WERI-Rb-1 (cell line): ENCODE data around the gene TMEM214.
A peak's percentile ranks its signal among the peaks of the same experiment; 100 is the strongest.

Source experiments
- DNase-seq: peaks from one replicate; pipeline ENCODE4 v3.0.0-alpha.2; 2020
- H3K27ac ChIP-seq: fragments of 250-450 bp; sonication (Bioruptor Pico); 2 replicates; pipeline ENCODE4 v1.5.1; 2020; ENCODE audit warnings: mild to moderate bottlenecking, moderate library complexity
- H3K27me3 ChIP-seq: fragments of 250-450 bp; sonication (Bioruptor Pico); 2 replicates; pipeline ENCODE4 v1.5.1; 2021; ENCODE audit warnings: mild to moderate bottlenecking, low read depth, moderate library complexity; ENCODE audit not compliant: insufficient read depth, severe bottlenecking
- H3K36me3 ChIP-seq: fragments of 250-450 bp; sonication (Bioruptor Pico); 2 replicates; pipeline ENCODE4 v1.5.1; 2020; ENCODE audit warnings: mild to moderate bottlenecking, moderate library complexity
- H3K4me3 ChIP-seq: 2 replicates; pipeline ENCODE4 v1.5.1; 2011; ENCODE audit warnings: low read depth, mild to moderate bottlenecking, control low read depth, low read length
- H3K9me3 ChIP-seq: fragments of 250-450 bp; sonication (Bioruptor Pico); 2 replicates; pipeline ENCODE4 v1.5.1; 2021; ENCODE audit warnings: mild to moderate bottlenecking, moderate library complexity; ENCODE audit not compliant: severe bottlenecking
- CTCF ChIP-seq: IDR thresholded peaks from 2 replicates; pipeline ENCODE4 v1.5.1; 2011; ENCODE audit warnings: low read depth, mild to moderate bottlenecking, control low read depth, inconsistent platforms, low read length

Gene TMEM214

GRCh38 chr2:27079233-27080139 is 46.7 kb downstream of the TMEM214 start:
- Histone ChIP-seq H3K36me3 (no peaks in the 10 kb centered on the region), H3K9me3 (no peaks in the 10 kb centered on the region), H3K27me3 (no peaks in the 10 kb centered on the region), H3K27ac (no peak overlapping the region), H3K4me3 (no peak overlapping the region)
- TF ChIP-seq CTCF = no peak
- DNase-seq = peak; percentile 34

GRCh38 chr2:27080140-27080469 is 47.3 kb downstream of the TMEM214 start:
- no peaks in the 10 kb centered on the region for H3K9me3 ChIP-seq
- no peak overlapping the region for H3K4me3 ChIP-seq
- no peak for DNase-seq
- H3K27ac ChIP-seq = no peak overlapping the region
- no peak for TF ChIP-seq CTCF
- no peaks in the 10 kb centered on the region for H3K36me3 ChIP-seq
- H3K27me3 ChIP-seq = no peaks in the 10 kb centered on the region

GRCh38 chr2:27080603-27080936 is 47.8 kb downstream of the TMEM214 start:
- TF ChIP-seq CTCF = no peak
- Histone ChIP-seq H3K36me3 (no peaks in the 10 kb centered on the region), H3K9me3 (no peaks in the 10 kb centered on the region), H3K27me3 (no peaks in the 10 kb centered on the region), H3K27ac (peak overlapping the region; percentile 14; the same call in 1 of the 2 replicates), H3K4me3 (no peak overlapping the region)
- DNase-seq = no peak

GRCh38 chr2:27081984-27082772 is 49.4 kb downstream of the TMEM214 start:
- Histone ChIP-seq H3K4me3 (no peak overlapping the region), H3K9me3 (no peaks in the 10 kb centered on the region), H3K27me3 (no peaks in the 10 kb centered on the region), H3K27ac (no peak overlapping the region; the same call in 1 of the 2 replicates), H3K36me3 (no peaks in the 10 kb centered on the region)
- DNase-seq = no peak
- no peak for TF ChIP-seq CTCF

GRCh38 chr2:27082773-27083409 is 50.1 kb downstream of the TMEM214 start:
- no peaks in the 10 kb centered on the region for H3K27me3 ChIP-seq

More at GRCh38 chr2:27082773-27083409, 50.1 kb downstream of the TMEM214 start:
- no peak overlapping the region for H3K4me3 ChIP-seq
- H3K36me3 ChIP-seq = no peaks in the 10 kb centered on the region
- DNase-seq = no peak
- TF ChIP-seq CTCF = no peak
- no peak overlapping the region for H3K27ac ChIP-seq
- no peaks in the 10 kb centered on the region for H3K9me3 ChIP-seq
